ENCODE data around the gene DGUOK. TPM values are rescaled to one million over a fixed set of nuclear protein-coding genes. Genes with fewer than 3 reads are reported as not detected.

The DGUOK gene
- total RNA-seq, 1 experiment from 2014 or later = 70.7 TPM

GRCh38 chr2:73917296-73917695 is 9.4 kb upstream of the DGUOK start:
- Histone ChIP-seq H3K4me3 (ENCODE audit: low read depth, low read length) (no peak overlapping the region), H3K9me3 (no peaks in the 10 kb centered on the region), H3K27me3 (replicated peaks; ENCODE audit: control insufficient read depth, insufficient read depth, low read length) (no peaks in the 10 kb centered on the region), H3K4me1 (no peaks in the 10 kb centered on the region), H3K36me3 (ENCODE audit: control insufficient read depth, insufficient read depth, low read length) (no peaks in the 10 kb centered on the region)
- H3K9me3 Mint-ChIP-seq (ENCODE audit: unreplicated experiment) = no peaks in the 10 kb centered on the region
- H3K27ac Mint-ChIP-seq (ENCODE audit: unreplicated experiment) = no peak overlapping the region
- no peak overlapping the region for H3K4me3 Mint-ChIP-seq (ENCODE audit: unreplicated experiment)
- no TSS peak for BruUV-seq (replicated peaks)
- no peak for DNase-seq
- CTCF ChIA-PET = interaction anchor here (0.7 kb wide), 1 partner anchor 203 kb away, joined by 4 read pairs; no protein-coding TSS in a partner anchor
- POLR2A ChIA-PET = no interaction called here
- TF ChIP-seq CTCF (IDR thresholded peaks at IDR 0.05; ENCODE audit: insufficient read depth in 1 of 2, low read depth in 1 of 2, low read length in 1 of 2, severe bottlenecking in 1 of 2, unreplicated experiment in 1 of 2) = no peak
- no peaks in the 10 kb centered on the region for H3K27me3 Mint-ChIP-seq (ENCODE audit: insufficient read depth, unreplicated experiment)
- no peaks in the 10 kb centered on the region for H3K36me3 Mint-ChIP-seq (ENCODE audit: insufficient read depth, unreplicated experiment)
- intact Hi-C loops (cut with micrococcal nuclease; ENCODE audit: unreplicated experiment) = no loop called here
- H3K4me1 Mint-ChIP-seq (ENCODE audit: low read depth, unreplicated experiment) = no peaks in the 10 kb centered on the region

- no peak for DNase-seq
- Mint-ChIP-seq H3K27me3 (ENCODE audit: insufficient read depth, unreplicated experiment) (no peaks in the 10 kb centered on the region), H3K9me3 (ENCODE audit: unreplicated experiment) (no peaks in the 10 kb centered on the region), H3K4me3 (ENCODE audit: unreplicated experiment) (no peak overlapping the region), H3K27ac (ENCODE audit: unreplicated experiment) (no peak overlapping the region), H3K36me3 (ENCODE audit: insufficient read depth, unreplicated experiment) (no peaks in the 10 kb centered on the region), H3K4me1 (ENCODE audit: low read depth, unreplicated experiment) (no peaks in the 10 kb centered on the region)
- Histone ChIP-seq H3K4me1 (no peaks in the 10 kb centered on the region), H3K9me3 (no peaks in the 10 kb centered on the region), H3K27me3 (replicated peaks; ENCODE audit: control insufficient read depth, insufficient read depth, low read length) (no peaks in the 10 kb centered on the region), H3K4me3 (ENCODE audit: low read depth, low read length) (no peak overlapping the region), H3K36me3 (ENCODE audit: control insufficient read depth, insufficient read depth, low read length) (no peaks in the 10 kb centered on the region)
- CTCF ChIA-PET = no interaction called here
- BruUV-seq (replicated peaks) = no TSS peak
- intact Hi-C loops (cut with micrococcal nuclease; ENCODE audit: unreplicated experiment) = no loop called here
- POLR2A ChIA-PET = no interaction called here
- TF ChIP-seq CTCF (IDR thresholded peaks at IDR 0.05; ENCODE audit: insufficient read depth in 1 of 2, low read depth in 1 of 2, low read length in 1 of 2, severe bottlenecking in 1 of 2, unreplicated experiment in 1 of 2) = no peak
Observed at GRCh38 chr2:73917696-73918207, 8.9 kb upstream of the DGUOK start.

- Mint-ChIP-seq H3K9me3 (ENCODE audit: unreplicated experiment) (no peaks in the 10 kb centered on the region), H3K4me1 (ENCODE audit: low read depth, unreplicated experiment) (no peaks in the 10 kb centered on the region), H3K4me3 (ENCODE audit: unreplicated experiment) (no peak overlapping the region), H3K27me3 (ENCODE audit: insufficient read depth, unreplicated experiment) (no peaks in the 10 kb centered on the region), H3K36me3 (ENCODE audit: insufficient read depth, unreplicated experiment) (no peaks in the 10 kb centered on the region), H3K27ac (ENCODE audit: unreplicated experiment) (no peak overlapping the region)
- H3K27me3 ChIP-seq (replicated peaks; ENCODE audit: control insufficient read depth, insufficient read depth, low read length) = no peaks in the 10 kb centered on the region
- no peaks in the 10 kb centered on the region for H3K9me3 ChIP-seq
- DNase-seq = no peak
- intact Hi-C loops (cut with micrococcal nuclease; ENCODE audit: unreplicated experiment) = no loop called here
- H3K4me3 ChIP-seq (ENCODE audit: low read depth, low read length) = no peak overlapping the region
- ChIA-PET CTCF (no interaction called here), POLR2A (no interaction called here)
- no peaks in the 10 kb centered on the region for H3K4me1 ChIP-seq
- no peaks in the 10 kb centered on the region for H3K36me3 ChIP-seq (ENCODE audit: control insufficient read depth, insufficient read depth, low read length)
- no TSS peak for BruUV-seq (replicated peaks)
- no peak for TF ChIP-seq CTCF (IDR thresholded peaks at IDR 0.05; ENCODE audit: insufficient read depth in 1 of 2, low read depth in 1 of 2, low read length in 1 of 2, severe bottlenecking in 1 of 2, unreplicated experiment in 1 of 2)
Observed at GRCh38 chr2:73918856-73919255, 7.8 kb upstream of the DGUOK start.
